Measurements from ENCODE around the gene LEFTY2.

The LEFTY2 gene

GRCh38 chr1:225961659-225962439 lies 20.8 kb upstream of the LEFTY2 start:
- DNase-seq (ENCODE audit: low spot score), result no peak
- TF ChIP-seq CTCF (IDR thresholded peaks at IDR 0.05; ENCODE audit: extremely low read depth, missing control alignments), result no peak

GRCh38 chr1:225958041-225958440 lies 17.0 kb upstream of the LEFTY2 start:
- no peak for TF ChIP-seq CTCF (IDR thresholded peaks at IDR 0.05; ENCODE audit: extremely low read depth, missing control alignments)
- DNase-seq (ENCODE audit: low spot score), result no peak

GRCh38 chr1:225954753-225955152 lies 13.7 kb upstream of the LEFTY2 start:
- no peak for DNase-seq (ENCODE audit: low spot score)

GRCh38 chr1:225953315-225953714 lies 12.3 kb upstream of the LEFTY2 start:
- DNase-seq (ENCODE audit: low spot score), result no peak
- no peak for TF ChIP-seq CTCF (IDR thresholded peaks at IDR 0.05; ENCODE audit: extremely low read depth, missing control alignments)

More at GRCh38 chr1:225954753-225955152, 13.7 kb upstream of the LEFTY2 start:
- TF ChIP-seq CTCF (IDR thresholded peaks at IDR 0.05; ENCODE audit: extremely low read depth, missing control alignments), result no peak

GRCh38 chr1:225950905-225951497 lies 10.0 kb upstream of the LEFTY2 start:
- no peak for DNase-seq (ENCODE audit: low spot score)
- TF ChIP-seq CTCF (IDR thresholded peaks at IDR 0.05; ENCODE audit: extremely low read depth, missing control alignments), result no peak

GRCh38 chr1:225949041-225949440 lies 8.0 kb upstream of the LEFTY2 start:
- no peak for TF ChIP-seq CTCF (IDR thresholded peaks at IDR 0.05; ENCODE audit: extremely low read depth, missing control alignments)

GRCh38 chr1:225946803-225947202 lies 5.8 kb upstream of the LEFTY2 start:
- no peak for DNase-seq (ENCODE audit: low spot score)
- no peak for TF ChIP-seq CTCF (IDR thresholded peaks at IDR 0.05; ENCODE audit: extremely low read depth, missing control alignments)

More at GRCh38 chr1:225949041-225949440, 8.0 kb upstream of the LEFTY2 start:
- DNase-seq (ENCODE audit: low spot score), result no peak

All from GM20000 (cell line).